SU-DHL-6 (cell line): ENCODE data around the gene PARP8.

ENCODE experiments used
- H2AFZ ChIP-seq: fragments of 200-600 bp; sonication (generic); 2 replicates; pipeline ENCODE4 v1.6.1; 2014; ENCODE audit warnings: low read depth, mild to moderate bottlenecking, moderate library complexity, mixed read lengths, antibody characterized with exemption, low read length; ENCODE audit not compliant: severe bottlenecking
- H3F3A ChIP-seq: fragments of 200-600 bp; shearing (Covaris generic); 2 replicates; pipeline ENCODE4 v1.6.0; 2016; ENCODE audit warnings: antibody characterized with exemption, mild to moderate bottlenecking; ENCODE audit not compliant: insufficient read depth
- H3K27ac ChIP-seq: fragments of 200-600 bp; sonication (generic); 2 replicates; pipeline ENCODE4 v1.5.1; 2016; ENCODE audit warnings: low read depth, mild to moderate bottlenecking, low read length, moderate library complexity, mixed read lengths
- H3K27me3 ChIP-seq: fragments of 200-600 bp; sonication (generic), shearing (Covaris generic); 2 replicates; pipeline ENCODE4 v1.6.0; 2014; ENCODE audit warnings: mild to moderate bottlenecking, low read length
- H3K36me3 ChIP-seq: fragments of 200-600 bp; sonication (generic); 2 replicates; pipeline ENCODE4 v1.6.1; 2014; ENCODE audit warnings: mild to moderate bottlenecking, low read length, mixed read lengths
- H3K4me2 ChIP-seq: fragments of 300-600, 200-600 bp; shearing (Covaris generic), sonication (generic); 2 replicates; pipeline ENCODE4 v1.6.0; 2014; ENCODE audit warnings: low read length, low read depth, mild to moderate bottlenecking; ENCODE audit not compliant: poor library complexity, severe bottlenecking
- H3K4me3 ChIP-seq: fragments of 200-600 bp; sonication (generic); 2 replicates; pipeline ENCODE4 v1.5.1; 2014; ENCODE audit warnings: antibody characterized with exemption, low read length, mild to moderate bottlenecking, mixed read lengths; ENCODE audit not compliant: insufficient read depth, poor library complexity, severe bottlenecking
- H3K79me2 ChIP-seq: fragments of 200-600 bp; sonication (generic); 2 replicates; pipeline ENCODE4 v1.6.1; 2014; ENCODE audit warnings: mild to moderate bottlenecking, low read length, moderate library complexity; ENCODE audit not compliant: insufficient read depth
- H3K9ac ChIP-seq: fragments of 200-600 bp; sonication (generic); 2 replicates; pipeline ENCODE4 v1.7.0; 2014; ENCODE audit warnings: mild to moderate bottlenecking, low read length
- H3K9me2 ChIP-seq: fragments of 200-600 bp; sonication (generic); replicated peaks from 2 replicates; pipeline ENCODE4 v1.6.1; 2014; ENCODE audit warnings: low read length; ENCODE audit not compliant: insufficient read depth
- H3K9me3 ChIP-seq: fragments of 200-600 bp; sonication (generic); 2 replicates; pipeline ENCODE4 v1.6.1; 2014; ENCODE audit warnings: low read length, mixed read lengths; ENCODE audit not compliant: insufficient read depth
- H4K20me1 ChIP-seq: fragments of 200-600 bp; sonication (generic); 2 replicates; pipeline ENCODE4 v1.6.1; 2014; ENCODE audit warnings: low read depth, mild to moderate bottlenecking, antibody characterized with exemption, low read length, moderate library complexity, mixed read lengths
- EZH2phosphoT487 ChIP-seq: fragments of 200-600 bp; sonication (generic), shearing (Covaris generic); conservative IDR thresholded peaks from 2 replicates; pipeline ENCODE4 v1.6.1; 2018; ENCODE audit warnings: mild to moderate bottlenecking, antibody characterized with exemption, low read length, moderate library complexity, mixed read lengths
- TF ChIP-seq, protein P1 (sequence below): fragments of 200-600 bp; sonication (generic); IDR thresholded peaks from one replicate; pipeline ENCODE4 v1.5.1; 2017; ENCODE audit warnings: antibody characterized with exemption, mild to moderate bottlenecking, low read length, moderate library complexity; ENCODE audit not compliant: insufficient read depth, poor library complexity, severe bottlenecking

PARP8 gene

DNA sequence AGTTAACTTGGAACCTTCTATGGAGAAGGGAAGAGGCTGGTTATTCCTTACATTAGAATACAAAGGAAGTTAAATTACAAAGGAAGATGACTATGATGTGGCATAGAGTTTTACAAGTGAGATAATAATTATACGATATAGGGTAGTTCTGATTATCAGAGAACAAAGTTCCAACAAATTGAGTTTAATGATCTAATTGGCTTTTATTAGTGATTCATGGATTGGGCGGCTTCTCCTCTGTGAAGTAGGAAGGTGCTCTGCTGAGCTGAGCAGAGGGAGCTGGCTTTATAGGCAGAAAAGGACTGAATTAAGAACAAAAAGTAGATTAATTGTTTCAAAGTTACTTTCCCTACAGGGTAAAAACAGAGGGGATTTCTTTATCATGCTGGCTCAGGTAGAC lies 49.7 kb downstream of the PARP8 start:
- H3K4me3 ChIP-seq, result no peak overlapping the region
- H3F3A ChIP-seq, result no peaks in the 10 kb centered on the region
- no peaks in the 10 kb centered on the region for H3K36me3 ChIP-seq
- no peak overlapping the region for H3K27ac ChIP-seq
- H3K9ac ChIP-seq, result no peak overlapping the region
- no peaks in the 10 kb centered on the region for H3K79me2 ChIP-seq
- no peaks in the 10 kb centered on the region for H3K9me3 ChIP-seq
- no peaks in the 10 kb centered on the region for H3K9me2 ChIP-seq
- H3K27me3 ChIP-seq, result no peaks in the 10 kb centered on the region
- TF ChIP-seq, protein P1, sequence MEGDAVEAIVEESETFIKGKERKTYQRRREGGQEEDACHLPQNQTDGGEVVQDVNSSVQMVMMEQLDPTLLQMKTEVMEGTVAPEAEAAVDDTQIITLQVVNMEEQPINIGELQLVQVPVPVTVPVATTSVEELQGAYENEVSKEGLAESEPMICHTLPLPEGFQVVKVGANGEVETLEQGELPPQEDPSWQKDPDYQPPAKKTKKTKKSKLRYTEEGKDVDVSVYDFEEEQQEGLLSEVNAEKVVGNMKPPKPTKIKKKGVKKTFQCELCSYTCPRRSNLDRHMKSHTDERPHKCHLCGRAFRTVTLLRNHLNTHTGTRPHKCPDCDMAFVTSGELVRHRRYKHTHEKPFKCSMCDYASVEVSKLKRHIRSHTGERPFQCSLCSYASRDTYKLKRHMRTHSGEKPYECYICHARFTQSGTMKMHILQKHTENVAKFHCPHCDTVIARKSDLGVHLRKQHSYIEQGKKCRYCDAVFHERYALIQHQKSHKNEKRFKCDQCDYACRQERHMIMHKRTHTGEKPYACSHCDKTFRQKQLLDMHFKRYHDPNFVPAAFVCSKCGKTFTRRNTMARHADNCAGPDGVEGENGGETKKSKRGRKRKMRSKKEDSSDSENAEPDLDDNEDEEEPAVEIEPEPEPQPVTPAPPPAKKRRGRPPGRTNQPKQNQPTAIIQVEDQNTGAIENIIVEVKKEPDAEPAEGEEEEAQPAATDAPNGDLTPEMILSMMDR, result no peak
- no peak for TF ChIP-seq EZH2phosphoT487
- H4K20me1 ChIP-seq, result no peaks in the 10 kb centered on the region
- H2AFZ ChIP-seq, result no peak overlapping the region
- no peak overlapping the region for H3K4me2 ChIP-seq

DNA sequence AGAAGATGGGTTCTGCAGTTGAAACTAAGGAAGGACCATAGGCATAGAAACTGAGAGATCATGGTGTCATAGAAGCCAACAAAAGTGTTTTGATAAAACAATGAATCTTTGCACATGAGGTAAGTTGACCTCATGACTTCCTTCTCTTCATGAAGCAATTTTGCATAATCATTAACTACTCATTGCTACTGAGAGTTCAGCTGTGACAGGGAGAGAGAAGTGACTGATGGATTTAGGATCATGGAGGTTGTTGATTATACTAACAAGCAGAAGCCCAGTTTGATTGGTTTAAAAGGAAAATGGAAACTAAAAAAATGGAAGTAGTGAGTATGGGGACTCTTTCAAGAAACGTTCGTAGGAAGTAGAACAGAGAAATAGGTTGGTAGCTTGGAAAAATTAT lies 51.2 kb downstream of the PARP8 start:
- no peaks in the 10 kb centered on the region for H3K36me3 ChIP-seq
- no peak overlapping the region for H3K4me3 ChIP-seq
- H3F3A ChIP-seq, result no peaks in the 10 kb centered on the region
- no peaks in the 10 kb centered on the region for H4K20me1 ChIP-seq
- H3K27ac ChIP-seq, result no peak overlapping the region
- no peaks in the 10 kb centered on the region for H3K79me2 ChIP-seq
- H3K27me3 ChIP-seq, result no peaks in the 10 kb centered on the region
- no peaks in the 10 kb centered on the region for H3K9me3 ChIP-seq
- TF ChIP-seq, protein P1, result no peak
- TF ChIP-seq EZH2phosphoT487, result no peak
- no peaks in the 10 kb centered on the region for H3K9me2 ChIP-seq
- no peak overlapping the region for H3K9ac ChIP-seq
- no peak overlapping the region for H3K4me2 ChIP-seq
- H2AFZ ChIP-seq, result no peak overlapping the region

DNA sequence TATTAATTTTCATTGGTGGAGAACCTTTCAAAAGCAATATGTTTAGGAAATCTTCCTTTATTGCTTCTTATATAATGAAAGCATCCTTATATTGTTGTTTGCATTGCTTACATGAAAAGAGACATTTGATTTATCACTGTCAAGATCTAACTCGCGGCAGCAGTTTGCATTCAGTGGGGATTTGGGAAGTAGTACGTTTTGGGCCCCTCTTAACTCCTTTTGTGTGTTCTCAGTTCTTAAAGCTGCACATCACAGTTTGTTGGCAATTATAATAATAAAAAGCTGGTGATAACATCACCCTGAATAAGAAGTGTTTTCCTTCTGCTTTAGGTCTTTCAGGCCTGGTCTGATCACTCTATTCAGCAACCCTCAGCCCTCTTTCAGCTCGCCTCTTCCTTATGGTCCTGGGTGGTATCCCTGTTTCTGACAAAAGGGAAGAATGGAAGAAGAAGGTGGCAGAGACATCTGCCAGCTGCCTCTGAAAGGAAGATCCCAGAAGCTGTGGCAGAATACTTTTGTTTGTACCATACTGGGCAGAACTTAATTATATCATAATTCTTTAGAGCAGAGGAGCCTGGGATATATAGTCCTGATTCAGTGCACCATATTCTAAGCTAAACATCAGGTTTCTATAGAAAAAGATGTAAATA lies 53.7 kb downstream of the PARP8 start:
- Histone ChIP-seq H2AFZ (no peak overlapping the region), H3K36me3 (no peaks in the 10 kb centered on the region), H3K4me2 (no peak overlapping the region), H3K4me3 (no peak overlapping the region), H3K79me2 (no peaks in the 10 kb centered on the region), H3K27me3 (no peaks in the 10 kb centered on the region), H3K9me2 (no peaks in the 10 kb centered on the region), H3K27ac (no peak overlapping the region), H3F3A (no peaks in the 10 kb centered on the region), H3K9me3 (no peaks in the 10 kb centered on the region), H4K20me1 (no peaks in the 10 kb centered on the region), H3K9ac (no peak overlapping the region)
- TF ChIP-seq, protein P1, result no peak
- TF ChIP-seq EZH2phosphoT487, result no peak
